Measurements from ENCODE around the gene HSCB. TPM values are rescaled to one million over a fixed set of nuclear protein-coding genes. Genes with fewer than 3 reads are reported as not detected.

The HSCB gene
- total and polyA plus RNA-seq, 9 of the 15 experiments (the other 6 are each of a cell fraction or from before 2014, with no cell fraction given) = 2.6 to 13.1 (median 8.6) TPM

DNA sequence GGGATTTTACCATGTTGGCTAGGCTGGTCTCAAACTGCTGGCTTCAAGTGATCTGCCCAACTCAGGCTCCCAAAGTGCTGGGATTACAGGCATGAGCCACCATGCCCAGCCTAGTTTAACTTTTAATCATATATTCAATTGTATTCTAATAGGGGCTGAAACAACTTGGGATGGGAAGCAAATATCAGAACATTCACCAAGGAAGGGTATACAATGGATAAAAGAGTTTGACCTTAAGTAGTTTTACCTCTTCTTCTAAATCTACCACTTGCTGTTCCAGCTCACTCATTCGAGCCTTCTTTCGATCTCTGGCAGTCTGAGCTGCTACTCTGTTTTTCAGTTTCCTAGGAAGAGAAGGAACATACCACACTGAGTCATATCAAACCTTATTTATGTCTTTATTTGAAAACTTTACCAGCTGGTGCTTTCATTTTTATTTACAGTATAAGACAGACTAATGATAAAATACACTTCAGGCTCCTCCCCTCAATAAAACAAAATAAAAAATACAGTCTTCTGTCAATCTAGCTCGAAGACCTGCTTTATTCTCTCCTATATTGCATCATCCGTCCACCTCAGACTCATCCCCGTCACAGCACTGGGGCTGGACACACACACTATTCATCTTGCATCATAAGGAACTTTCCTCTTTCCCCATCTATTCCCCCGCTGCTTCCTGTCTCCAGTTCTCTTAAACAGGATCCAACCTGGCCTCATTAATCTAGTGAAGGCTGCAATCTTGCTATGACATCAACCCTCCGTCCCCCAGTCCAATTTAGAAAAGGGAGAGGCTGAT is 57.2 kb downstream of the HSCB start (continued):
- TF ChIP-seq, protein P1, sequence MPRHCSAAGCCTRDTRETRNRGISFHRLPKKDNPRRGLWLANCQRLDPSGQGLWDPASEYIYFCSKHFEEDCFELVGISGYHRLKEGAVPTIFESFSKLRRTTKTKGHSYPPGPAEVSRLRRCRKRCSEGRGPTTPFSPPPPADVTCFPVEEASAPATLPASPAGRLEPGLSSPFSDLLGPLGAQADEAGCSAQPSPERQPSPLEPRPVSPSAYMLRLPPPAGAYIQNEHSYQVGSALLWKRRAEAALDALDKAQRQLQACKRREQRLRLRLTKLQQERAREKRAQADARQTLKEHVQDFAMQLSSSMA (CRISPR knock-in tag; IDR thresholded peaks at IDR 0.05) = no peak
- no peak for TF ChIP-seq ZFP30 (CRISPR knock-in tag; IDR thresholded peaks at IDR 0.05; ENCODE audit: borderline replicate concordance)
- no peak for TF ChIP-seq EP300 (IDR thresholded peaks at IDR 0.05; ENCODE audit: low read length)
- no peak for TF ChIP-seq ZC3H11A (IDR thresholded peaks at IDR 0.05; ENCODE audit: low read depth, low read length)
- no peak for TF ChIP-seq BHLHE40 (IDR thresholded peaks at IDR 0.05; ENCODE audit: low read length)
- peak; percentile 18; the same call in 1 of the 2 replicates for TF ChIP-seq ZNF589 (CRISPR knock-in tag; IDR thresholded peaks at IDR 0.05; ENCODE audit: low read depth)
- no peak for TF ChIP-seq FUS (optimal IDR thresholded peaks at IDR 0.05; ENCODE audit: low read depth, low read length)
- TF ChIP-seq, protein P2, sequence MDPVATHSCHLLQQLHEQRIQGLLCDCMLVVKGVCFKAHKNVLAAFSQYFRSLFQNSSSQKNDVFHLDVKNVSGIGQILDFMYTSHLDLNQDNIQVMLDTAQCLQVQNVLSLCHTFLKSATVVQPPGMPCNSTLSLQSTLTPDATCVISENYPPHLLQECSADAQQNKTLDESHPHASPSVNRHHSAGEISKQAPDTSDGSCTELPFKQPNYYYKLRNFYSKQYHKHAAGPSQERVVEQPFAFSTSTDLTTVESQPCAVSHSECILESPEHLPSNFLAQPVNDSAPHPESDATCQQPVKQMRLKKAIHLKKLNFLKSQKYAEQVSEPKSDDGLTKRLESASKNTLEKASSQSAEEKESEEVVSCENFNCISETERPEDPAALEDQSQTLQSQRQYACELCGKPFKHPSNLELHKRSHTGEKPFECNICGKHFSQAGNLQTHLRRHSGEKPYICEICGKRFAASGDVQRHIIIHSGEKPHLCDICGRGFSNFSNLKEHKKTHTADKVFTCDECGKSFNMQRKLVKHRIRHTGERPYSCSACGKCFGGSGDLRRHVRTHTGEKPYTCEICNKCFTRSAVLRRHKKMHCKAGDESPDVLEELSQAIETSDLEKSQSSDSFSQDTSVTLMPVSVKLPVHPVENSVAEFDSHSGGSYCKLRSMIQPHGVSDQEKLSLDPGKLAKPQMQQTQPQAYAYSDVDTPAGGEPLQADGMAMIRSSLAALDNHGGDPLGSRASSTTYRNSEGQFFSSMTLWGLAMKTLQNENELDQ (CRISPR knock-in tag; IDR thresholded peaks at IDR 0.05; ENCODE audit: borderline replicate concordance) = no peak
- TF ChIP-seq CBX3 (IDR thresholded peaks at IDR 0.05; ENCODE audit: borderline replicate concordance in 1 of 2, low read length in 2 of 2) = no peak
- peak; percentile 41; the same call in 1 of the 2 replicates for TF ChIP-seq RBFOX2 (IDR thresholded peaks at IDR 0.05; ENCODE audit: low read depth, low read length)
- TF ChIP-seq RFX1 (IDR thresholded peaks at IDR 0.05) = no peak
- TF ChIP-seq ZBTB7A (IDR thresholded peaks at IDR 0.05; ENCODE audit: borderline replicate concordance, control insufficient read depth, low read depth, low read length) = no peak
- TF ChIP-seq KDM1A (IDR thresholded peaks at IDR 0.05) = no peak
- no peak for TF ChIP-seq NR1H2 (CRISPR knock-in tag; IDR thresholded peaks at IDR 0.05)
- TF ChIP-seq, protein P3, sequence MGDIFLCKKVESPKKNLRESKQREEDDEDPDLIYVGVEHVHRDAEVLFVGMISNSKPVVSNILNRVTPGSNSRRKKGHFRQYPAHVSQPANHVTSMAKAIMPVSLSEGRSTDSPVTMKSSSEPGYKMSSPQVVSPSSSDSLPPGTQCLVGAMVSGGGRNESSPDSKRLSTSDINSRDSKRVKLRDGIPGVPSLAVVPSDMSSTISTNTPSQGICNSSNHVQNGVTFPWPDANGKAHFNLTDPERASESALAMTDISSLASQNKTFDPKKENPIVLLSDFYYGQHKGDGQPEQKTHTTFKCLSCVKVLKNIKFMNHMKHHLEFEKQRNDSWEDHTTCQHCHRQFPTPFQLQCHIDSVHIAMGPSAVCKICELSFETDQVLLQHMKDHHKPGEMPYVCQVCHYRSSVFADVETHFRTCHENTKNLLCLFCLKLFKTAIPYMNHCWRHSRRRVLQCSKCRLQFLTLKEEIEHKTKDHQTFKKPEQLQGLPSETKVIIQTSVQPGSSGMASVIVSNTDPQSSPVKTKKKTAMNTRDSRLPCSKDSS (IDR thresholded peaks at IDR 0.05; ENCODE audit: low read depth, partially characterized antibody) = no peak
- TF ChIP-seq ZNF263 (CRISPR knock-in tag; IDR thresholded peaks at IDR 0.05; ENCODE audit: borderline replicate concordance) = no peak
- TF ChIP-seq, protein P4, sequence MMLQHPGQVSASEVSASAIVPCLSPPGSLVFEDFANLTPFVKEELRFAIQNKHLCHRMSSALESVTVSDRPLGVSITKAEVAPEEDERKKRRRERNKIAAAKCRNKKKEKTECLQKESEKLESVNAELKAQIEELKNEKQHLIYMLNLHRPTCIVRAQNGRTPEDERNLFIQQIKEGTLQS (IDR thresholded peaks at IDR 0.05) = peak; percentile 98
- TF ChIP-seq, protein P4 (CRISPR knock-in tag; conservative IDR thresholded peaks at IDR 0.05) = no peak
- TF ChIP-seq, protein P5, sequence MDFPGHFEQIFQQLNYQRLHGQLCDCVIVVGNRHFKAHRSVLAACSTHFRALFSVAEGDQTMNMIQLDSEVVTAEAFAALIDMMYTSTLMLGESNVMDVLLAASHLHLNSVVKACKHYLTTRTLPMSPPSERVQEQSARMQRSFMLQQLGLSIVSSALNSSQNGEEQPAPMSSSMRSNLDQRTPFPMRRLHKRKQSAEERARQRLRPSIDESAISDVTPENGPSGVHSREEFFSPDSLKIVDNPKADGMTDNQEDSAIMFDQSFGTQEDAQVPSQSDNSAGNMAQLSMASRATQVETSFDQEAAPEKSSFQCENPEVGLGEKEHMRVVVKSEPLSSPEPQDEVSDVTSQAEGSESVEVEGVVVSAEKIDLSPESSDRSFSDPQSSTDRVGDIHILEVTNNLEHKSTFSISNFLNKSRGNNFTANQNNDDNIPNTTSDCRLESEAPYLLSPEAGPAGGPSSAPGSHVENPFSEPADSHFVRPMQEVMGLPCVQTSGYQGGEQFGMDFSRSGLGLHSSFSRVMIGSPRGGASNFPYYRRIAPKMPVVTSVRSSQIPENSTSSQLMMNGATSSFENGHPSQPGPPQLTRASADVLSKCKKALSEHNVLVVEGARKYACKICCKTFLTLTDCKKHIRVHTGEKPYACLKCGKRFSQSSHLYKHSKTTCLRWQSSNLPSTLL (IDR thresholded peaks at IDR 0.05) = no peak

Measured in K562 (cell line).